Cardiac muscle cell (in vitro differentiated cells and primary cell): ENCODE measurements around the gene PRPH. TPM values are rescaled to one million over a fixed set of nuclear protein-coding genes. Genes with fewer than 3 reads are reported as not detected.
A peak's percentile ranks its signal among the peaks of the same experiment; 100 is the strongest.
"Not testable (repeated sequence)": the region's sequence is repeated elsewhere in the genome, so short reads cannot be mapped to it uniquely, and the experiment has no call there.

Source experiments
- DNase-seq, 2 donors: peaks; one replicate each; pipeline versions ENCODE4 v3.0.0 to v3.0.0-alpha.2; 2010 to 2017; ENCODE audit warnings: low read depth in 1 of 2, low spot score in 1 of 2
- H3K27ac ChIP-seq: fragments of 200-600 bp; sonication (generic); 2 replicates; pipeline ENCODE4 v1.5.1; 2016
- H3K27me3 ChIP-seq: fragments of 200-600 bp; sonication (generic); 2 replicates; pipeline ENCODE4 v1.6.0; 2016; ENCODE audit warnings: control low read depth
- H3K36me3 ChIP-seq: fragments of 200-600 bp; sonication (generic); 2 replicates; pipeline ENCODE4 v1.5.1; 2016; ENCODE audit warnings: control low read depth
- H3K4me1 ChIP-seq: fragments of 200-600 bp; sonication (generic); 2 replicates; pipeline ENCODE4 v1.8.1; 2017; ENCODE audit warnings: low read depth, mild to moderate bottlenecking, mixed run types
- H3K4me3 ChIP-seq: fragments of 200-600 bp; sonication (generic); 2 replicates; pipeline ENCODE4 v1.5.1; 2016; ENCODE audit warnings: mild to moderate bottlenecking
- H3K9me3 ChIP-seq: fragments of 200-600 bp; sonication (generic); 2 replicates; pipeline ENCODE4 v1.5.1; 2017; ENCODE audit warnings: low read depth, mild to moderate bottlenecking, control low read depth
- CTCF ChIP-seq: IDR thresholded peaks from 2 replicates; pipeline ENCODE4 v1.5.1; 2012; ENCODE audit warnings: low read depth, mild to moderate bottlenecking, low read length
- polyA plus RNA-seq: library from polyadenylated mRNA; unstranded; fragments of >200 nt; fragmentation: Nextera tagmentation; extraction: Ambion mirVana; gene quantifications from 2 replicates; pipeline ENCODE4 v1.2.1, GENCODE V29; 2016
- total RNA-seq: library from RNA; depleted of rRNA; stranded (reverse); fragments of >200 nt; gene quantifications from 2 replicates; pipeline ENCODE4 v1.2.3, GENCODE V29; 2016

The PRPH gene
- total and polyA plus RNA-seq, 2 experiments from 2014 or later, result 1.1 to 4.0 TPM

GRCh38 chr12:49264466-49264872 is 30.5 kb upstream of the PRPH start:
- Histone ChIP-seq H3K9me3 (no peaks in the 10 kb centered on the region), H3K36me3 (no peaks in the 10 kb centered on the region), H3K27me3 (no peaks in the 10 kb centered on the region), H3K27ac (no peak overlapping the region), H3K4me1 (no peaks in the 10 kb centered on the region), H3K4me3 (peak overlapping the region; percentile 56)
- TF ChIP-seq CTCF, result no peak
- DNase-seq, result peak; percentile 42 to 56

GRCh38 chr12:49264873-49265792 is 29.8 kb upstream of the PRPH start, which contains the start of gene TUBA1C:
Gene TUBA1C, plus strand, starts transcription at chr12:49265082. Its CDS starts 100 bp downstream, at chr12:49265182.
- Histone ChIP-seq H3K27me3 (no peaks in the 10 kb centered on the region), H3K4me3 (peak within 1 kb of the TSS; percentile 56)

GRCh38 chr12:49269191-49269590 is 25.8 kb upstream of the PRPH start:
- not testable (repeated sequence) for DNase-seq, H3K4me3 ChIP-seq, H3K9me3 ChIP-seq, H3K27me3 ChIP-seq, H3K4me1 ChIP-seq, H3K27ac ChIP-seq
- peaks cover 13% of the 10 kb centered on the region for H3K36me3 ChIP-seq

More at GRCh38 chr12:49264873-49265792, 29.8 kb upstream of the PRPH start, which contains the start of gene TUBA1C:
- H3K36me3 ChIP-seq, result peaks cover 5% of the 10 kb centered on the region
- H3K9me3 ChIP-seq, result no peaks in the 10 kb centered on the region
- DNase-seq, result peak; percentile 90 to 97
- no peak for TF ChIP-seq CTCF
- peak within 1 kb of the TSS; percentile 28 for H3K27ac ChIP-seq
- H3K4me1 ChIP-seq, result no peaks in the 10 kb centered on the region

- no peaks in the 10 kb centered on the region for H3K27me3 ChIP-seq
- H3K4me1 ChIP-seq, result no peaks in the 10 kb centered on the region
- peaks cover 13% of the 10 kb centered on the region for H3K36me3 ChIP-seq
- no peak overlapping the region for H3K4me3 ChIP-seq
- H3K27ac ChIP-seq, result no peak overlapping the region
- H3K9me3 ChIP-seq, result no peaks in the 10 kb centered on the region
- DNase-seq, result no peak
- TF ChIP-seq CTCF, result no peak
These were observed 21.9 kb upstream of the PRPH start for GRCh38 chr12:49272790-49273725.

- no peaks in the 10 kb centered on the region for H3K4me1 ChIP-seq
- H3K4me3 ChIP-seq, result no peak overlapping the region
- no peaks in the 10 kb centered on the region for H3K9me3 ChIP-seq
- no peak overlapping the region for H3K27ac ChIP-seq
- H3K27me3 ChIP-seq, result no peaks in the 10 kb centered on the region
- peaks cover 13% of the 10 kb centered on the region for H3K36me3 ChIP-seq
- TF ChIP-seq CTCF, result no peak
- DNase-seq, result no peak
These were observed 21.1 kb upstream of the PRPH start for GRCh38 chr12:49273726-49274395.
